B cell (primary cell): ENCODE data around the gene G6PD. TPM values are rescaled to one million over a fixed set of nuclear protein-coding genes. Genes with fewer than 3 reads are reported as not detected.

Source experiments
- ATAC-seq: fragments of 200-7000 bp; cut with Tn5 transposase; one replicate; pipeline ENCODE4 v1.10.0; 2021; ENCODE audit warnings: low read depth, mild to moderate bottlenecking, moderate number of reproducible peaks, moderate library complexity
- CTCF ChIA-PET: fragments of 350-600 bp; sonication (Branson Sonifier 250); formaldehyde crosslinking; loops from one replicate; lab custom pipeline; 2021; ENCODE audit warnings: antibody characterized with exemption, inconsistent platforms; lab: Charles Lee
- POLR2A ChIA-PET: fragments of 350-600 bp; sonication (Branson Sonifier 250); formaldehyde crosslinking; loops from one replicate; lab custom pipeline; 2021; ENCODE audit warnings: antibody characterized with exemption; lab: Charles Lee
- DNase-seq: peaks from one replicate; pipeline ENCODE4 v3.0.0; 2013
- H2AFZ ChIP-seq: 2 replicates; pipeline ENCODE4 v1.6.1; 2012; ENCODE audit warnings: mild to moderate bottlenecking, low read depth, low read length; ENCODE audit not compliant: insufficient read depth, poor library complexity, severe bottlenecking
- H3K27ac ChIP-seq, 2 donors: 1 replicate in 1 of 2; 2 replicates in 1 of 2; pipeline ENCODE4 v1.5.1; 2012 to 2013; ENCODE audit warnings: low read length in 2 of 2, mild to moderate bottlenecking in 2 of 2, moderate library complexity in 1 of 2
- H3K27me3 ChIP-seq, 4 experiments: fragments of 200-600 bp in 1 of 4; sonication (generic) in 1 of 4; replicated peaks in 1 of 4; 1 replicate in 2 of 4; 2 replicates in 2 of 4; pipeline versions ENCODE4 v1.6.1 to v1.7.0; 2013 to 2016; ENCODE audit warnings: low read length in 3 of 4, mild to moderate bottlenecking in 2 of 4, mixed read lengths in 1 of 4, moderate library complexity in 1 of 4; ENCODE audit not compliant: insufficient read depth in 4 of 4, control insufficient read depth in 3 of 4; ENCODE audit errors: control extremely low read depth in 1 of 4
- H3K36me3 ChIP-seq, 2 experiments: replicated peaks in 1 of 2; 1 replicate in 1 of 2; 2 replicates in 1 of 2; pipeline versions ENCODE4 v1.6.1 to v1.7.1; 2013; ENCODE audit warnings: low read length in 1 of 2; ENCODE audit not compliant: insufficient read depth in 2 of 2, control insufficient read depth in 1 of 2; ENCODE audit errors: control extremely low read depth in 1 of 2, extremely low read depth in 1 of 2
- H3K4me1 ChIP-seq, 2 donors: fragments of 200-600 bp in 1 of 2; sonication (generic) in 1 of 2; 1 replicate in 1 of 2; 2 replicates in 1 of 2; pipeline versions ENCODE4 v1.5.1 to v1.6.1; 2013 to 2017; ENCODE audit warnings: low read length in 2 of 2; ENCODE audit not compliant: control insufficient read depth in 2 of 2, insufficient read depth in 2 of 2
- H3K4me2 ChIP-seq: replicated peaks from 2 replicates; pipeline ENCODE3; 2012; ENCODE audit warnings: mild to moderate bottlenecking, low read depth, low read length; ENCODE audit not compliant: poor library complexity, severe bottlenecking
- H3K4me3 ChIP-seq, 5 experiments: fragments of 200-600 bp in 1 of 5; sonication (generic) in 1 of 5; 1 replicate in 3 of 5; 2 replicates in 2 of 5; pipeline versions ENCODE4 v1.5.1 to v1.7.0; 2011 to 2016; ENCODE audit warnings: low read length in 4 of 5, mild to moderate bottlenecking in 4 of 5, low read depth in 2 of 5, control low read depth in 1 of 5, moderate library complexity in 1 of 5; ENCODE audit not compliant: insufficient read depth in 1 of 5; ENCODE audit errors: control extremely low read depth in 1 of 5, extremely low read depth in 1 of 5
- H3K79me2 ChIP-seq: fragments of 200-600 bp; sonication (generic); one replicate; pipeline ENCODE4 v1.6.0; 2016; ENCODE audit warnings: low read length; ENCODE audit not compliant: control insufficient read depth, insufficient read depth
- H3K9ac ChIP-seq: fragments of 200-600 bp; sonication (generic); 2 replicates; pipeline ENCODE4 v1.6.1; 2017; ENCODE audit warnings: mild to moderate bottlenecking, low read length, moderate library complexity
- H3K9me3 ChIP-seq, 3 donors: one replicate each; pipeline versions ENCODE4 v1.6.1 to v1.7.1; 2013; ENCODE audit warnings: low read length in 2 of 3; ENCODE audit not compliant: control insufficient read depth in 2 of 3, insufficient read depth in 1 of 3; ENCODE audit errors: control extremely low read depth in 1 of 3
- H4K20me1 ChIP-seq: 2 replicates; pipeline ENCODE4 v1.6.0; 2012; ENCODE audit warnings: mild to moderate bottlenecking, low read length; ENCODE audit not compliant: insufficient read depth, control insufficient read depth, poor library complexity, severe bottlenecking
- H3K27ac Mint-ChIP-seq: one replicate; pipeline ENCODE4 v1.8.0; 2021; ENCODE audit warnings: mixed read lengths
- H3K27me3 Mint-ChIP-seq: one replicate; pipeline ENCODE4 v1.8.0; 2021; ENCODE audit warnings: mixed read lengths
- H3K4me1 Mint-ChIP-seq: one replicate; pipeline ENCODE4 v1.8.0; 2021; ENCODE audit warnings: mixed read lengths
- H3K4me3 Mint-ChIP-seq: one replicate; pipeline ENCODE4 v1.8.0; 2021; ENCODE audit warnings: mixed read lengths
- H3K9me3 Mint-ChIP-seq: one replicate; pipeline ENCODE4 v1.8.0; 2022; ENCODE audit warnings: mixed read lengths; ENCODE audit not compliant: insufficient read depth
- CTCF ChIP-seq: fragments of 200-600 bp; IDR thresholded peaks from one replicate; pipeline ENCODE4 v1.8.0; 2022; ENCODE audit warnings: antibody characterized with exemption, mild to moderate bottlenecking
- EZH2 ChIP-seq: IDR thresholded peaks from 2 replicates; pipeline ENCODE4 v1.6.1; 2012; ENCODE audit warnings: borderline replicate concordance, low read depth, mild to moderate bottlenecking, moderate library complexity, low read length; ENCODE audit not compliant: insufficient read depth, poor library complexity, severe bottlenecking
- WGBS: methylation state at CpG from one replicate; pipeline ENCODE4 v1.1.5; 2013; ENCODE audit warnings: missing lambda C conversion rate; ENCODE audit not compliant: insufficient coverage; 5-methylcytosine and 5-hydroxymethylcytosine counted together
- intact Hi-C: fragments of 100-400 bp; cut with micrococcal nuclease; formaldehyde crosslinking; loops from one replicate; pipeline ENCODE4 v1.10.0; 2022
- polyA plus RNA-seq: library from polyadenylated mRNA; depleted of rRNA; stranded (reverse); fragments of >200 nt; gene quantifications from 2 replicates; pipeline ENCODE4 v1.2.3, GENCODE V29; 2012
- total RNA-seq, 2 donors: library from RNA; stranded (reverse); fragments of 120-200 nt in 1 of 2; gene quantifications; 1 replicate in 1 of 2; 2 replicates in 1 of 2; pipeline versions ENCODE4 v1.2.3 to v1.2.4, GENCODE V29; 2013 to 2022

G6PD gene
- total and polyA plus RNA-seq, 2 donors (not counting 1 experiment from before 2014, with no cell fraction given): 61.2 to 64.4 TPM

- 100% methylated on average over 4 of the region's 14 CpGs for WGBS
- no peaks in the 10 kb centered on the region for H3K27me3 ChIP-seq
- peak overlapping the region; percentile 10 for H3K27ac Mint-ChIP-seq
- TF ChIP-seq EZH2 (no peak), CTCF (no peak)
- no peak overlapping the region for H3K4me3 ChIP-seq
- H2AFZ ChIP-seq: no peak overlapping the region
- H3K9ac ChIP-seq: no peak overlapping the region
- peaks cover 8 to 13% of the 10 kb centered on the region in 2 donors for H3K4me1 ChIP-seq
- peaks cover 11% of the 10 kb centered on the region for H3K4me1 Mint-ChIP-seq
- H3K9me3 ChIP-seq: no peaks in the 10 kb centered on the region
- no peak overlapping the region for H3K27ac ChIP-seq
- ATAC-seq: no peak
- no peaks in the 10 kb centered on the region for H3K27me3 Mint-ChIP-seq
- CTCF ChIA-PET: interaction anchor here (1.0 to 1.8 kb wide), 4 partner anchors 28 to 153 kb away, joined by 3 to 7 read pairs (median 6); partner anchors contain the start of genes FLNA and RPL10
- no peak for DNase-seq
- no peaks in the 10 kb centered on the region for H3K9me3 Mint-ChIP-seq
- H4K20me1 ChIP-seq: no peaks in the 10 kb centered on the region
- POLR2A ChIA-PET: interaction anchor here (0.8 kb wide), 1 partner anchor 60 kb away, joined by 6 read pairs; no protein-coding TSS in a partner anchor
- H3K36me3 ChIP-seq: no peaks in the 10 kb centered on the region
- no peak overlapping the region for H3K4me2 ChIP-seq
- H3K4me3 Mint-ChIP-seq: no peak overlapping the region
- intact Hi-C loops: no loop called here
- no peaks in the 10 kb centered on the region for H3K79me2 ChIP-seq
These were observed 20.8 kb downstream of the G6PD start for GRCh38 chrX:154525606-154526490.

GRCh38 chrX:154519389-154519788, 27.3 kb downstream of the G6PD start:
- 100% methylated on average over 3 of the region's 8 CpGs for WGBS
- DNase-seq (no peak), ATAC-seq (no peak)
- Mint-ChIP-seq H3K27me3 (no peaks in the 10 kb centered on the region), H3K4me1 (peaks cover 12% of the 10 kb centered on the region), H3K4me3 (no peak overlapping the region), H3K27ac (no peak overlapping the region), H3K9me3 (no peaks in the 10 kb centered on the region)
- H3K79me2 ChIP-seq: no peaks in the 10 kb centered on the region
- H3K9me3 ChIP-seq: no peaks in the 10 kb centered on the region
- no peaks in the 10 kb centered on the region for H3K36me3 ChIP-seq
- H3K9ac ChIP-seq: no peak overlapping the region
- CTCF ChIA-PET: no interaction called here
- no peak overlapping the region for H3K27ac ChIP-seq
- no peaks in the 10 kb centered on the region for H3K27me3 ChIP-seq
- no peak overlapping the region for H3K4me3 ChIP-seq
- intact Hi-C loops: loop anchor here (5.0 kb wide), 3 partner anchors 62 to 147 kb away; partner anchors contain the start of genes FLNA, PLXNA3 and RPL10
- no peaks in the 10 kb centered on the region for H4K20me1 ChIP-seq
- POLR2A ChIA-PET: interaction anchor here (1.5 kb wide), 1 partner anchor 8 kb away, joined by 6 read pairs; no protein-coding TSS in a partner anchor
- H3K4me2 ChIP-seq: no peak overlapping the region
- TF ChIP-seq EZH2: no peak
- TF ChIP-seq CTCF: no peak
- H3K4me1 ChIP-seq: peaks cover 4 to 16% of the 10 kb centered on the region in 2 donors
- H2AFZ ChIP-seq: no peak overlapping the region
